Measurements from ENCODE around the gene ADAMTS12. TPM values are rescaled to one million over a fixed set of nuclear protein-coding genes. Genes with fewer than 3 reads are reported as not detected.
"Not testable (repeated sequence)": the region's sequence is repeated elsewhere in the genome, so short reads cannot be mapped to it uniquely, and the experiment has no call there.

Gene ADAMTS12
- total RNA-seq, 1 donor from 2014 or later = 10.4 TPM

- Mint-ChIP-seq H3K4me3 (no peak overlapping the region), H3K4me1 (peaks cover 7% of the 10 kb centered on the region), H3K27me3 (ENCODE audit: low read depth) (peaks cover 2% of the 10 kb centered on the region), H3K27ac (ENCODE audit: unreplicated experiment) (no peak overlapping the region), H3K36me3 (ENCODE audit: low read depth) (no peaks in the 10 kb centered on the region), H3K9me3 (no peaks in the 10 kb centered on the region)
- DNase-seq (ENCODE audit: low read depth, low spot score) = no peak
- TF ChIP-seq, protein P1, sequence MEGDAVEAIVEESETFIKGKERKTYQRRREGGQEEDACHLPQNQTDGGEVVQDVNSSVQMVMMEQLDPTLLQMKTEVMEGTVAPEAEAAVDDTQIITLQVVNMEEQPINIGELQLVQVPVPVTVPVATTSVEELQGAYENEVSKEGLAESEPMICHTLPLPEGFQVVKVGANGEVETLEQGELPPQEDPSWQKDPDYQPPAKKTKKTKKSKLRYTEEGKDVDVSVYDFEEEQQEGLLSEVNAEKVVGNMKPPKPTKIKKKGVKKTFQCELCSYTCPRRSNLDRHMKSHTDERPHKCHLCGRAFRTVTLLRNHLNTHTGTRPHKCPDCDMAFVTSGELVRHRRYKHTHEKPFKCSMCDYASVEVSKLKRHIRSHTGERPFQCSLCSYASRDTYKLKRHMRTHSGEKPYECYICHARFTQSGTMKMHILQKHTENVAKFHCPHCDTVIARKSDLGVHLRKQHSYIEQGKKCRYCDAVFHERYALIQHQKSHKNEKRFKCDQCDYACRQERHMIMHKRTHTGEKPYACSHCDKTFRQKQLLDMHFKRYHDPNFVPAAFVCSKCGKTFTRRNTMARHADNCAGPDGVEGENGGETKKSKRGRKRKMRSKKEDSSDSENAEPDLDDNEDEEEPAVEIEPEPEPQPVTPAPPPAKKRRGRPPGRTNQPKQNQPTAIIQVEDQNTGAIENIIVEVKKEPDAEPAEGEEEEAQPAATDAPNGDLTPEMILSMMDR (conservative IDR thresholded peaks at IDR 0.05) = no peak
These were observed 33.5 kb upstream of the ADAMTS12 start for GRCh38 chr5:33925278-33925677.

- Mint-ChIP-seq H3K27ac (ENCODE audit: unreplicated experiment) (no peak overlapping the region), H3K4me1 (no peaks in the 10 kb centered on the region), H3K27me3 (ENCODE audit: low read depth) (peaks cover 2% of the 10 kb centered on the region), H3K4me3 (no peak overlapping the region), H3K36me3 (ENCODE audit: low read depth) (peaks cover 12% of the 10 kb centered on the region), H3K9me3 (peaks cover 18% of the 10 kb centered on the region)
- TF ChIP-seq, protein P1 (conservative IDR thresholded peaks at IDR 0.05) = no peak
- no peak for DNase-seq (ENCODE audit: low read depth, low spot score)
These were observed 29.2 kb upstream of the ADAMTS12 start for GRCh38 chr5:33921002-33921401.

DNA sequence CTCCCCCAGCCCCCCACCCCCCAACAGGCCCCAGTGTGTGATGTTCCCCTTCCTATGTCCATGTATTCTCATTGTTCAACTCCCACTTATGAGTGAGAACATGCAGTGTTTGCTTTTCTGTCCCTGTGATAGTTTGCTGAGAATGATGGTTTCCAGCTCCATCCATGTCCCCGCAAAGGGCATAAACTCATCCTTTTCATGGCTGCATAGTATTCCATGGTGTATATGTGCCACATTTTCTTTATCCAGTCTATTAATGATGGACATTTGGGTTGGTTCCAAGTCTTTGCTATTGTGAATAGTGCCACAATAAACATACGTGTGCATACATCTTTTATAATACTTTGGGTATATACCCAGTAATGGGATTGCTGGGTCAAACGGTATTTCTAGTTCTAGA lies 23.1 kb upstream of the ADAMTS12 start:
- H3K4me1 Mint-ChIP-seq = not testable (repeated sequence)

DNA sequence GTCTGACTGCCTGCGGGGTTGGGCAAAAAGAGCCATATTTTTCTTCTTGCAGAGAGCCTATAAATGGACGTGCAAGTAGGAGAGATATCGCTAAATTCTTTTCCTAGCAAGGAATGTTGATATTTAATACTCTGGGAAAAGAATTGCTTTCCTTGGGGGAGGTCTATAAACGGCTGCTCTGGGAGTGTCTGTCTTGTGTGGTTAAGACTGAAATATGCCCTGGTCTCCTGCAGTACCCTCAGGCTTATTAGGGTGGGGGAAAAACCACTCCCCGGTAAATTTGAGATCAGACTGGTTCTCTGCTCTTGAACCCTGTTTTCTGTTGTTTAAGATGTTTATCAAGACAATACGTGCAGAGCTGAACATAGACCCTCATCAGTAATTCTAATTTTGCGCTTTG lies 14.5 kb upstream of the ADAMTS12 start:
- H3K9me3 Mint-ChIP-seq = peaks cover 35% of the 10 kb centered on the region
- H3K4me3 Mint-ChIP-seq; H3K27ac Mint-ChIP-seq (ENCODE audit: unreplicated experiment); DNase-seq (ENCODE audit: low read depth, low spot score); H3K4me1 Mint-ChIP-seq; H3K27me3 Mint-ChIP-seq (ENCODE audit: low read depth): not testable (repeated sequence)
- H3K36me3 Mint-ChIP-seq (ENCODE audit: low read depth) = peaks cover 15% of the 10 kb centered on the region

More for the DNA sequence above, 23.1 kb upstream of the ADAMTS12 start:
- DNase-seq (ENCODE audit: low read depth, low spot score); H3K4me3 Mint-ChIP-seq; H3K27ac Mint-ChIP-seq (ENCODE audit: unreplicated experiment); H3K27me3 Mint-ChIP-seq (ENCODE audit: low read depth): not testable (repeated sequence)
- H3K36me3 Mint-ChIP-seq (ENCODE audit: low read depth) = peaks cover 12% of the 10 kb centered on the region
- peaks cover 33% of the 10 kb centered on the region for H3K9me3 Mint-ChIP-seq

GRCh38 chr5:33905381-33905780 lies 13.6 kb upstream of the ADAMTS12 start:
- peaks cover 10% of the 10 kb centered on the region for H3K4me1 Mint-ChIP-seq
- no peaks in the 10 kb centered on the region for H3K27me3 Mint-ChIP-seq (ENCODE audit: low read depth)
- peaks cover 35% of the 10 kb centered on the region for H3K9me3 Mint-ChIP-seq
- TF ChIP-seq, protein P1 (conservative IDR thresholded peaks at IDR 0.05) = no peak
- H3K27ac Mint-ChIP-seq (ENCODE audit: unreplicated experiment) = no peak overlapping the region
- no peak for DNase-seq (ENCODE audit: low read depth, low spot score)
- no peak overlapping the region for H3K4me3 Mint-ChIP-seq
- peaks cover 15% of the 10 kb centered on the region for H3K36me3 Mint-ChIP-seq (ENCODE audit: low read depth)

DNA sequence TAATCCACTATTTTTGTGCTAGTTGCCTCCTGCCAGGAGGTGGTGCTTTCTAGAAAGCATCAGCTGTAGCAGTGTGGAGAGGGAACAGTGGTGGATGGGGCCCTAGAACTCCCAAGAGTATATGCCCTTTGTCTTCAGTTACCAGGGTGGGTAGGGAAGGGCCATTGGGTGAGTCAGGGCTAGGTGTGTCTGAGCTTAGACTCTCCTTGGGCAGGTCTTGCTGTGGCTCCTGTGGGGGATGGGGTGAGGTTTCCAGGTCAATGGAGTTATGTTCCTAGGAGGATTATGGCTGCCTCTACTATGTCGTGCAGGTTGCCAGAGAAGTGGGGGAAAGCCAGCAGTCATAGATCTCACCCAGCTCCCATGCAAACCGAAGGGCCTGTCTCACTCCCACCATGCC lies 11.3 kb upstream of the ADAMTS12 start:
- Mint-ChIP-seq H3K4me3 (no peak overlapping the region), H3K4me1 (no peaks in the 10 kb centered on the region), H3K36me3 (ENCODE audit: low read depth) (peaks cover 15% of the 10 kb centered on the region), H3K9me3 (peaks cover 20% of the 10 kb centered on the region), H3K27me3 (ENCODE audit: low read depth) (no peaks in the 10 kb centered on the region), H3K27ac (ENCODE audit: unreplicated experiment) (no peak overlapping the region)
- DNase-seq (ENCODE audit: low read depth, low spot score) = no peak
- TF ChIP-seq, protein P1 (conservative IDR thresholded peaks at IDR 0.05) = no peak

DNA sequence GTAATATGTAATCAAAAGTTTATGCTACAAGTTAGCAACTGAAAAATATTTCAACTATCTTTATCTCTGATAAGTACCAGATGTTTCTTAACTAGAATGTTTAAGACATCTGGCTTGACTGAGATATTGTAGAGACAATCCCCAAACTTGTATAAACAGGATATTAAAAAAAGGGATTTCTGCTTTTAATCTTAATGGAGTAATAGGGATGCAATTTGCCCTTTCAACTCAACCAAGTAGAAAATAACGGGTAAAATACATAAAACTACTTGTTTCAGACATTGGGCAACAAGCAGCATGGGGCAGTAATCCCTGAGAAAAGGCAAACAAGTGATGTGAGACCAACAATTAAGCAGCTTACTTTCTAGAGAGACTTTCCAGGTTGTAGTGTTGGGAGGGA lies 9.4 kb upstream of the ADAMTS12 start:
- no peak overlapping the region for H3K27ac Mint-ChIP-seq (ENCODE audit: unreplicated experiment)
- H3K4me1 Mint-ChIP-seq = no peaks in the 10 kb centered on the region
- peaks cover 7% of the 10 kb centered on the region for H3K36me3 Mint-ChIP-seq (ENCODE audit: low read depth)
- no peak overlapping the region for H3K4me3 Mint-ChIP-seq
- H3K27me3 Mint-ChIP-seq (ENCODE audit: low read depth) = peaks cover 6% of the 10 kb centered on the region
- DNase-seq (ENCODE audit: low read depth, low spot score) = no peak
- peaks cover 12% of the 10 kb centered on the region for H3K9me3 Mint-ChIP-seq
- TF ChIP-seq, protein P1 (conservative IDR thresholded peaks at IDR 0.05) = no peak

All from neural crest cell (in vitro differentiated cells).